Measurements from ENCODE around the gene IRF3. TPM values are rescaled to one million over a fixed set of nuclear protein-coding genes. Genes with fewer than 3 reads are reported as not detected.

Gene IRF3
- total and polyA plus RNA-seq, 4 donors = 52.8 to 97.3 (median 81.5) TPM

DNA sequence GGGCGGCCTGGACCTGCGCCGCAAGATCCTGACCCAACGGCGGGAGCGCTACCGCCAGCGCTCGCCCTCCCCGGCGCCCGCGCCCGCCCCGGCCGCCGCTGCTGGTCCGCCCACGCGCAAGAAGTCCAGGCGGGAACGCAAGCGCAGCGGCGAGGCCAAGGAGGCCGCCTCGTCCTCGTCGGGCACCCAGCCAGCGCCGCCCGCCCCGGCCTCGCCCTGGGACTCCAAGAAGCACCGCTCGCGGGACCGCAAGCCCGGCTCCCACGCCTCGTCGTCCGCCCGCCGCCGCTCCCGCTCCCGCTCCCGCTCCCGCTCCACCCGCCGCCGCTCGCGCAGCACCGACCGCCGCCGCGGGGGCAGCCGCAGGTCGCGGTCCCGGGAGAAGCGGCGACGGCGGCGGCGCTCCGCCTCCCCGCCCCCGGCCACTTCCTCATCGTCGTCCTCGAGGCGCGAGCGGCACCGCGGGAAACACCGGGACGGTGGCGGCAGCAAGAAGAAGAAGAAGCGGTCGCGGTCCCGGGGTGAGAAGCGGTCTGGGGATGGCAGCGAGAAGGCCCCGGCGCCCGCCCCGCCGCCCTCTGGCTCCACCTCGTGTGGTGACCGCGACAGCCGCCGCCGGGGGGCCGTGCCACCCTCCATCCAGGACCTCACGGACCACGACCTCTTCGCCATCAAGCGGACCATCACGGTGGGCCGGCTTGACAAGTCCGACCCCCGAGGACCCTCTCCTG is 13.7 kb downstream of the IRF3 start:
- DNase-seq (no peak), ATAC-seq (ENCODE audit: insufficient read depth, low FRiP score) (no peak)
- Histone ChIP-seq H3K9ac (ENCODE audit: insufficient read depth in 1 of 2, low read length in 2 of 2) (no peak overlapping the region), H3K9me3 (ENCODE audit: control insufficient read depth in 4 of 4, insufficient read depth in 3 of 4, low read length in 3 of 4) (no peaks in the 10 kb centered on the region), H3K27me3 (ENCODE audit: control insufficient read depth in 3 of 3, insufficient read depth in 3 of 3, low read length in 2 of 3) (no peaks in the 10 kb centered on the region), H3K27ac (ENCODE audit: low read depth in 1 of 2, low read length in 1 of 2) (no peak overlapping the region), H3K4me1 (ENCODE audit: control insufficient read depth in 5 of 5, insufficient read depth in 5 of 5, low read length in 5 of 5) (no peaks in the 10 kb centered on the region), H3K4me3 (no peak overlapping the region), H3K36me3 (ENCODE audit: control insufficient read depth in 4 of 4, insufficient read depth in 4 of 4, low read length in 4 of 4) (peaks cover 10 to 80% (median 26%) of the 10 kb centered on the region in 4 donors)
- WGBS, 2 donors = 97 to 98% methylated on average over 90 to 110 of the region's 110 CpGs
- TF ChIP-seq, protein P1, sequence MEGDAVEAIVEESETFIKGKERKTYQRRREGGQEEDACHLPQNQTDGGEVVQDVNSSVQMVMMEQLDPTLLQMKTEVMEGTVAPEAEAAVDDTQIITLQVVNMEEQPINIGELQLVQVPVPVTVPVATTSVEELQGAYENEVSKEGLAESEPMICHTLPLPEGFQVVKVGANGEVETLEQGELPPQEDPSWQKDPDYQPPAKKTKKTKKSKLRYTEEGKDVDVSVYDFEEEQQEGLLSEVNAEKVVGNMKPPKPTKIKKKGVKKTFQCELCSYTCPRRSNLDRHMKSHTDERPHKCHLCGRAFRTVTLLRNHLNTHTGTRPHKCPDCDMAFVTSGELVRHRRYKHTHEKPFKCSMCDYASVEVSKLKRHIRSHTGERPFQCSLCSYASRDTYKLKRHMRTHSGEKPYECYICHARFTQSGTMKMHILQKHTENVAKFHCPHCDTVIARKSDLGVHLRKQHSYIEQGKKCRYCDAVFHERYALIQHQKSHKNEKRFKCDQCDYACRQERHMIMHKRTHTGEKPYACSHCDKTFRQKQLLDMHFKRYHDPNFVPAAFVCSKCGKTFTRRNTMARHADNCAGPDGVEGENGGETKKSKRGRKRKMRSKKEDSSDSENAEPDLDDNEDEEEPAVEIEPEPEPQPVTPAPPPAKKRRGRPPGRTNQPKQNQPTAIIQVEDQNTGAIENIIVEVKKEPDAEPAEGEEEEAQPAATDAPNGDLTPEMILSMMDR (IDR thresholded peaks at IDR 0.05; ENCODE audit: control extremely low read depth, extremely low read depth) = no peak

DNA sequence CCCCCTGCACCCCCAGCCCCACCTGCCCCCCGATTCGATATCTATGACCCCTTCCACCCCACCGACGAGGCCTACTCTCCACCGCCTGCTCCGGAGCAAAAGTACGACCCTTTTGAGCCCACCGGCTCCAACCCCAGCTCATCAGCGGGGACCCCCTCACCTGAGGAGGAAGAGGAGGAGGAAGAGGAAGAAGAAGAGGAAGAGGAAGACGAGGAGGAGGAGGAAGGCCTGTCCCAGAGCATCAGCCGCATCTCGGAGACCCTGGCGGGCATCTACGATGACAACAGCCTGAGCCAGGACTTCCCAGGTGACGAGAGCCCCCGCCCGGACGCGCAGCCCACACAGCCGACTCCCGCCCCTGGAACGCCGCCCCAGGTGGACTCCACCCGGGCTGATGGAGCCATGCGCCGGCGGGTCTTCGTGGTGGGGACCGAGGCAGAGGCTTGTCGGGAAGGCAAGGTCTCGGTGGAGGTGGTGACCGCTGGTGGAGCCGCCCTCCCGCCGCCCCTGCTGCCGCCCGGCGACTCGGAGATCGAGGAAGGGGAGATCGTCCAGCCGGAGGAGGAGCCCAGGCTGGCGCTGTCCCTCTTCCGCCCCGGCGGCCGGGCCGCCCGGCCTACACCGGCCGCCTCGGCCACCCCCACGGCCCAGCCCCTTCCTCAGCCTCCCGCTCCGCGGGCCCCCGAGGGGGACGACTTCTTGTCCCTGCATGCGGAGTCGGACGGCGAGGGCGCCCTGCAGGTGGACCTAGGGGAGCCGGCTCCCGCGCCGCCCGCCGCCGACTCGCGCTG is 14.4 kb downstream of the IRF3 start:
- Histone ChIP-seq H3K9me3 (ENCODE audit: control insufficient read depth in 4 of 4, insufficient read depth in 3 of 4, low read length in 3 of 4) (no peaks in the 10 kb centered on the region), H3K27me3 (ENCODE audit: control insufficient read depth in 3 of 3, insufficient read depth in 3 of 3, low read length in 2 of 3) (no peaks in the 10 kb centered on the region), H3K27ac (ENCODE audit: low read depth in 1 of 2, low read length in 1 of 2) (no peak overlapping the region), H3K4me3 (no peak overlapping the region), H3K4me1 (ENCODE audit: control insufficient read depth in 5 of 5, insufficient read depth in 5 of 5, low read length in 5 of 5) (no peaks in the 10 kb centered on the region), H3K36me3 (ENCODE audit: control insufficient read depth in 4 of 4, insufficient read depth in 4 of 4, low read length in 4 of 4) (peaks cover 10 to 81% (median 25%) of the 10 kb centered on the region in 4 donors), H3K9ac (ENCODE audit: insufficient read depth in 1 of 2, low read length in 2 of 2) (no peak overlapping the region)
- DNase-seq (no peak), ATAC-seq (ENCODE audit: insufficient read depth, low FRiP score) (no peak)
- TF ChIP-seq, protein P1 (IDR thresholded peaks at IDR 0.05; ENCODE audit: control extremely low read depth, extremely low read depth) = no peak
- 97% methylated on average over 59 to 72 of the region's 72 CpGs for WGBS, 2 donors

DNA sequence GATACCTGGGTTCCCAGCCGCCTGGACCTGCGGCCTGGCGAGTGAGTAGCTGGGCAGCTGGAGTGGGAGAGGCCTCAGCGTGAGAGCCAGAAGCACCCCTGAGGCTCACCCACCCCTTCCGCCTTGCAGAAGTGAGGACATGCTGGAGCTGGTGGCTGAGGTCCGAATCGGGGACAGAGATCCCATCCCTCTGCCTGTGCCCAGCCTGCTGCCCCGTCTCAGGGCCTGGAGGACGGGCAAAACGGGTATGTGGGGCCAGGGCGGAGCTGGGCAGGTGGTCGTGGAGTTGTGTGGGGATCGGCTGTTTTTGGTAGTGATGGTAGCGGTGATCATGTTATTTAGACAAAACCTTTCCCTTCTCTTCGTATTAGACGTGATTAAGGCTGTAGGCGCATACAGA is 19.1 kb downstream of the IRF3 start:
- TF ChIP-seq, protein P1 (IDR thresholded peaks at IDR 0.05; ENCODE audit: control extremely low read depth, extremely low read depth) = no peak
- Histone ChIP-seq H3K9me3 (ENCODE audit: control insufficient read depth in 4 of 4, insufficient read depth in 3 of 4, low read length in 3 of 4) (no peaks in the 10 kb centered on the region), H3K4me3 (no peak overlapping the region), H3K9ac (ENCODE audit: insufficient read depth in 1 of 2, low read length in 2 of 2) (no peak overlapping the region), H3K4me1 (ENCODE audit: control insufficient read depth in 5 of 5, insufficient read depth in 5 of 5, low read length in 5 of 5) (peaks cover 0 to 13% (median 7%) of the 10 kb centered on the region in 5 donors), H3K36me3 (ENCODE audit: control insufficient read depth in 4 of 4, insufficient read depth in 4 of 4, low read length in 4 of 4) (peaks cover 6 to 45% (median 11%) of the 10 kb centered on the region in 4 donors), H3K27ac (ENCODE audit: low read depth in 1 of 2, low read length in 1 of 2) (no peak overlapping the region), H3K27me3 (ENCODE audit: control insufficient read depth in 3 of 3, insufficient read depth in 3 of 3, low read length in 2 of 3) (no peaks in the 10 kb centered on the region)
- ATAC-seq (ENCODE audit: insufficient read depth, low FRiP score) (no peak), DNase-seq (no peak)
- 93% methylated on average over 17 of the region's 17 CpGs for WGBS, 2 donors
